A204.1 (cell line): ENCODE data around the gene UBE2L3.
"Not testable (repeated sequence)": the region's sequence is repeated elsewhere in the genome, so short reads cannot be mapped to it uniquely, and the experiment has no call there.

ENCODE experiments used
- FAIRE-seq: peaks from 2 replicates; lab custom pipeline; 2012; peaks lifted over from hg19 to GRCh38; lab: Jason Lieb, UNC

UBE2L3 gene

DNA sequence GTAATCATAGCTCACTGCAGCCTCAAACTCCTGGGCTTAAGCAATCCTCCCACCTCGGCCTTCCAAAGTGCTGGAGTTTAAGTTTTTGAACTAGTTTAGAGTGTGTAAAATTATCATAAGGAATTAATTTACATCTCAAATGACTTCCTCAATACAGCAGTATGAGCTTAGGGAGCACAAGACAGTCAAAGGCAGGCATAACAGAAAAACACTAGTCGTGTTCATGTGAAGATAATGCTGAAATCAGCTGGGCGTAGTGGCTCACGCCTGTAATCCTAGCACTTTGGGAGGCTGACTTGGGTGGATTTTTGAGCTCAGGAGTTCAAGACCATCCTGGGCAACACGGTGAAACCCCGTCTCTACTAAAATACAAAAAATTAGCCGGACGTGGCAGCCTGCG lies 36.5 kb downstream of the UBE2L3 start:
- FAIRE-seq = no peak

DNA sequence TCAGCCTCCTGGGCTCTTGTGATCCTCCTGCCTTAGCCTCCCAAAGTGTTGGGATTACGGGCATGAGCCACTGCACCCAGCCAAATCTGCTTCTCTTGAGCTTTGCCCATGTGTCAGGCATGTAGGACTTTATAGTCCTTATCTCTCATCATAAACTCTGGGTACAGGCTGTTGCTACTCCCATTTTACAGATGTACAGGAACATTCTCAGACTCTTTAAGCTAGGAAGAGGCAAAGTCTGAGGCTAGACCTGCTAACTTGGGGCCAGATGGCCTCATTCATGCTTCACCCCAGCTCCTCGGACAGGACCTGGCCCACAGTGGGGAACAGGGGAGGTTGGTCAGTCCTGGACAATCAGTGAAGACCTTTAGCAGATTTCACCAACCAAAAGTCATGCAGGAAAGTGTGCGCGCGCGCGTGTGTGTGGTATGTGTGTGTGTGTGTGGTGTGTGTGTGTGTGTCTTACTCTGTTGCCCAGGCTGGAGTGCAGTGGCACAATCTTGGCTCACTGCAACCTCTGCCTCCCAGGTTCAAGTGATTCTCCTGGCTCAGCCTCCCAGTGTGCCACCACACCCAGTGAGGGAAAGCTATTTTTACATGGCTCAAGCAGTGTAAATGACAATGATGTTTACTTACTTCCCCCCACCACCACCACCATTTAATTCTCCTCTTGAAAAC lies 38.5 kb downstream of the UBE2L3 start:
- no peak for FAIRE-seq

DNA sequence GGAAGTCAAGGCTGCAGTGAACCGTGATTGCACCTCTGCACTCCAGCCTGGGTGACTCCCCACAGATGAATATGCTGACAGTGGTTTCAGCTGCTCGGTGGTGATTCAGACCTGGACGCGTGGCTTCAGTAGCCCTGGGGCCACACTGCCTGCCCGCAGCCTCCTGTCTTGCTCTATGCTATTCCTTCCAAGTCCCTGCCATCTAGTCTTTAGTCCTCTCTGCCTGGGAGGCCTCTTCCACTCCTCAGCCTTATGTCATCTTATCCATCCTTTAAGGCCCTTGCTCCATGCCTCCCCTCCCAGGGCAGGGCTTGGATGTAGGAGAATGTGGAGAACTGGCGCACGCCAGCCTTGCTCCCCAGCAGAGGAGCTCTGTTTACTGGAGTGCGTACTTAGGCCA lies 39.3 kb downstream of the UBE2L3 start:
- FAIRE-seq = no peak

DNA sequence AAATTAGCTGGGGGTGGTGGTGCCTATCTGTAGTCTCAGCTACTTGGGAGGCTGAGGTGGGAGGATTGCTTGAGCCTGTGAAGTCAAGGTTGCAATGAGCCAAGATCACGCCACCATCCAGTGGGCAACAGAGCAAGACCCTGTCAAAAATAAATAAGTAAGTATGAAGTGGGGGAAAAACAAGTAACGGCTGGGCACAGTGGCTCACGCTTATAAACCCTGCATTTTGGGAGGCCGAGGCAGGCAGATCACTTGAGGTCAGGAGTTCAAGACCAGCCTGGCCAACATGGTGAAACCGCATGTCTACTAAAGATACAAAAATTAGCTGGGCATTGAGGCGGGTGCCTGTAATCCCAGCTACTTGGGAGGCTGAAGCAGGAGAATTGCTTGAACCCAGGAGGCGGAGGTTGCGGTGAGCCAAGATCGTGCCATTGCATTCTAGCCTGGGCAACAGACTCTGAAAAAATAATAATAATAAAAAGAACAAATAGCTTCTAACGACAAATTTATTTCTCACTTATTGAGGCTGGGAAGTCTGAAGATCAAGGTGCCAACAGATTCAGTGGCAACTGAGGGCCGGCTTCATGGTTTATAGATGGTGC lies 42.1 kb downstream of the UBE2L3 start:
- not testable (repeated sequence) for FAIRE-seq

DNA sequence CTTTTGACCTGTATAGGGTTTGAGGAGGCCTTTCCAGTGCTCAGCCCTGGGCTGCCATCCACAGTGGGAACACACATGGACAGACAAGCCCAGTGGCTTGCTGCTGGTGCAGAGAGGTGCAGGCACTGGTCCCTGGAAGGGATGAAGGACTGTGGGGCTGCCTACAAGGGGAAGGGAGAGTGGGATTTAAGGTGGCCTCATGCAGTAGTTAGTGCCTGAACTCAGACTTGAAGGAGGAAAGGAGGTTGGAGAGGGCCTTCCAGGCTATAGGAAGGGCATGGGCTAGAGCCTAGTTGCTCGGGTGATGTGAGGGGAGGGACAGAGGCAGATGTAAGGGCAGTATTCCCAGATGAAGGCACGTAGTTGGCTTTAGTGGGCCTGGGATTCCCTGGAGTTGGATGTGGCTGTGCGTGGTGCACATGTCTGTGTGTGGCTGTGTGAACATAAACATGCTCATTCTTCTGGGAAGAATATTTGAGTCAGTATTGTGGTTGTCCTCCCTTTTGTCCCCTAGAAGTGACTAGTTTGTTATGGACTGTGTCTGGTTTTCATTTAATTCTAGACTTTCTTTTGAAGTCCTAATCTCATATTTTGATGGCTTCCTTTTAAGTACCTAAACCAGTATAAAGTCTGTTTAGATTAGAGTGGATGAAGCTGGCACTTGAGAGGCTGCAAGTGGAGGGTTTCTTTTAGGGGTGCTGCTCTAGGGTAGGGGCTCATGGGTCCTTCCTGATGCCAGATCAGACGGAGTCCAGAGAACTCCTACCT lies 43.9 kb downstream of the UBE2L3 start:
- no peak for FAIRE-seq

DNA sequence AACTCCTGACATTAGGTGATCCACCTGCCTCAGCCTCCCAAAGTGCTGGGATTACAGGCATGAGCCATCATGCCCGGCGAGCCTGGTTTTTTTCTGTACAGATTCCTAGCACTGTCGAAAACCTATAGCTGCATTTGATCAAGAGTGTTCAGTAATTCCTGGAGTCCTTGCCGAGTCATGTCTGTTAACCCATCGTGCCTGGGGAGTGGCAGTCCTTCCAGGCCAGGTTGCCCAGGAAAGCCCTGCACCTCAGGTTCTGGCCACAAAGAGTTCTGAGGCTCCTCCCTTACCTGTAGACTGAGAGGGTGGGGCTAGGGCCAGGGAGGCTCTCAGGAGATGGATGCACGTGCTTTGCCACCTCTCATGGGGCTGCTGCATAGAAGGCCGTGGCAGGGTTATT lies 45.3 kb downstream of the UBE2L3 start:
- FAIRE-seq = no peak

DNA sequence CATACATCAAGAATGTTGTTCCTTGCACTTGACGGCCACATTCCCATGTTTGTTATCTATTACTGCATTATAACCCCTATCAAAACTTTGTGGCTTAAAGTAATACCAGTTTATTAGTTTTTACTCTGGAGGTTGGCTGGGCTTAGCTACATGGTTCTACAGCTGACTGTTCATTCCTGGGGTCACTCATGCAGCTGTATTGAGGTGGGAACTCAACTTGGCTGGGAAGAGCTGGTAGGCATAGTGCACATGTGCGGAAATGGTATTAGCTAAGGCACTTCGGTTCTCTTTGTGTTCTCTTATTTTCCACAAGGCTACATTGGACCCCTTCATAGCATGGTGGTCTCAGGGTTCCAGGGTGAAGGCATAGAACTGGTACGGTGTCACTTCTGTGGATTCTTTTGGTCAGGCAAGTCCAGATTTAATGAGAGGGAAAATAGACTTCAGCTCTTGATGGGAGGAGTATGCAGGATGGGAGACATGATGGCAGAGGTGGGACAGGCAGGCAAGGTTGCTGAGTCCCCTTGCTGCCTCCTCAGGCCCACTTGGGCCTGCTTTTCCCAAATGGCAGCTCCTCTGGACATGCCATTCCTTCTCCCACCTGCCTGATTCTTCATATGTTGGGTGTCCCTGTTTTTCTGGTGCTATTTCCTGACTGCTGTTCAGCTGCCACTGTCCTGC lies 46.2 kb downstream of the UBE2L3 start:
- FAIRE-seq = no peak

DNA sequence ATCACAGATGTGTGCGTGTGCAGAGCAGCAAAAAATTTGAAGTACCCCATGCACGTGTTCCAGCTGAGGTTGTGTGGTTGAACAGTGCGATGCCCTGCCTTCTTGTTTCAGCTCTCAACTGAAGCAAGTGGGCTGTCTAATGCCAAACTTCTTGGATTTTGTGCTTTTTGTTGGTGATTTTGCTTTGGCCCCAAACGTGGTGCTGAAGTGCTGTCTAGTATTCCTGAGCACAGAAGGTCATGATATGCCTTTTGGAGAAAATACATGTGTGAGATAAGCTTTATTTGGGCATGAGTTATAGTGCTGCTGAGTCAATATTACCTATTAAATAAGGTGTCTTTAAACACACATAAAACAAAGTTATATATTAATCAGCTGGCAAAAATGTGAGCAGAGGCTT lies 48.2 kb downstream of the UBE2L3 start:
- no peak for FAIRE-seq

DNA sequence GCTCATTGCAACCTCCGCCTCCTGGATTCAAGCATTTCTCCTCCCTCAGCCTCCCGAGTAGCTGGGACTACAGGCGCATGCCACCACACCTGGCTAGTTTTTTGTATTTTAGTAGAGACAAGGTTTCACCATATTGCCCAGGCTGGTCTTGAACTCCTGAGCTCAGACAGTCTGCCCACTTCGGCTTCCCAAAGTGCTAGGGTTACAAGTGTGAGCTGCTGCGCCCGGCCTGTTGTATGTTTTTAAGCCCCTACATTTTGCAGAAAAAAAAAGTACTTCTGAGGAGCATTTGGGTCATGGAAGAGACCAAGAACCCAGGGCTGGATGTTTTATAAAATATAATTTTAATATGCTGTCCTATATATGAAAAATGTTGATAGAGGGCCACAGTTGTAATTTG lies 49.8 kb downstream of the UBE2L3 start:
- FAIRE-seq = not testable (repeated sequence)

DNA sequence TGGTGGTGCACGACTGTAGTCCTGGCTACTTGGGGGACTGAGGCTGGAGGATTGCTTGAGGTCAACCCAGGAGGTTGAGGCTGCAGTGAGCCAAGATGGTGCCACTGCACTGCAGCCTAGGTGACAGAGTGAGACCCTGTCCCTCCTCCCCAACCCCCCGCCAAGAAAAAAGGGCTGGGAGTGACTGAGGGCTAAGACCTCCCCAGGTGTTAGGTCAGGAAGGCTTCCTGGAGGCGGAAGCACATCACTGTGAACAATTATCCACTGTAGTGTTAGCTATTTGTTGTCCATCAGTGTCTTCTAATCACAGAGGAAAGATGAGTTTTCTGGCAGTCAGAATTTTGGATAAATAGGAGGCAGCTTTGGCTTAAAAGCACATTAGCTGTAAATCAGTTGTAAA lies 53.5 kb downstream of the UBE2L3 start:
- no peak for FAIRE-seq

DNA sequence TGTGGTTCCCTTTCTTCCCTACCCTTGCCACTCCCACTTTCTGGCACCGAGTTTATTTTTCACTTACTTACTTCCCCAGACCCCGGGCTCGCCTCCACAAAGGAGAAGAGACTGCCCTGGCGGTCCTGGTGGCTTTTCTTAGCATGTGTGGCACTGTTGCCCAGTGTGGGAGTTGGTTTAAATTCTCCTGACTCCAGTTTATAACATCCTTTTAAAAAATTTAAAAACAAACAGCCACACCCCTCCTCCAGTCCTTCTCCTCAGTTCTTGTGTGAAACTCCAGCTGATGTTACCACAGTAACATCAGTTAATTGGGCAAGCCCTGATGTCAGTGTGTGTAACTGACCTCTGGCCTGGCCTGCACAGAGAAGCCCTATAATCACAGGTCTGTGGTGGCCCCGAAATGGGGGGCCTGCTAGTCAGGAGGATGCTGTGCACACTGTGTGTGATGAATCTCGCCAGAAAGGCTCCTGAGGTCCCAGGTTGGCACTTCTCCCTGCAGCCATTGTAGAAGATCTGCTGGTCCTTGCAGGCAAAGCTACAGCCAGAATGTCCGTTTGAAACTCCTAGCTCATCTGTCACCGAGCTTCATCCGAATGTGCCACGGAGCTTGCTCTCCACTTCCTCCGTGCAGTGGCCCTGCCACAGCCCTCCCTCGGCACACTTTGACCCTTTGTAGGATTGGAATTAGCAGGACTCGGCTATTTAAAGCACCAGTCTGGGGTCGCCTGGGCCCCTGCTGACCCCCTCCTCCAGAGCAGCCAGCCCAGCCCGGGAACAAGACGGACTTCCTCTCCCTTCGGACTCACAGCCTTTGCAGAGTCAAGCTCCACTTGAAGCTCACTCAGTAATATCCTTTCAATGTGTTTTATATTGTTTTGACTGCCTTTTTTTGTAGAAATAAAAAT lies 54.8 kb downstream of the UBE2L3 start:
- no peak for FAIRE-seq

DNA sequence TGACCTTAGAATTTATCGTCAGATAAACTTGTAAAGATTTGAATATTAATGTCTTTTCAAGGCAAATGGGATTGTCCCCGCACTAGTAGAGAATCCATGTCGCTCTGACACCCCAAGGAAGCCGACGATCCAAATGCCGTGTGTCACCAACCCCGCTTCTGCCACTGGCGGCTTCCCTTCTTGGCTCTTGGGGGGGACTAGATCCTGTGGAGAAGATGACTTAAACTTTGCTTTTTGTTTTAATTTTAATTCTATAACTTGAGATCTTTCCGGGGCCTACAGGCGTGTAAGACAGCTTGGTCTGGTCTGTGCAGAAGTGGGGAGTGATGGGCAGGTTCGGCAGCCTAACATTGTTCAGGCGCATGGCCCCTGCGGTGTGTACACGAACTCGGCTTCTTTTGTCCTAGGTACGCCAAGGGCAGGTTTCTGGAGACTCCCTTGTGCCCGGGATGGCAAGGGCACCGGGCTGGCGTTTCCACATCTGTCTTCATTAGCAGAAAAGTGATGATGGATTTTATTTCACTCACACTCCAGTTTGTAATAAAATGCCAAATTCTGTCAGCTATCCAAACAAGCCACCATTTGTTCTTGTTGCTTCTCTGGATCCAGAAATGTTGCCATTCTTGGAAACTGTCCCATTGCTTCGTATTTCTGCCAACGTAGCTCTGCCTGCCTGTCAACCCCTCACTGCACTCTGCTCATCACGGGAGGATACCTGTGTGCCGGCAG lies 55.6 kb downstream of the UBE2L3 start:
- no peak for FAIRE-seq

DNA sequence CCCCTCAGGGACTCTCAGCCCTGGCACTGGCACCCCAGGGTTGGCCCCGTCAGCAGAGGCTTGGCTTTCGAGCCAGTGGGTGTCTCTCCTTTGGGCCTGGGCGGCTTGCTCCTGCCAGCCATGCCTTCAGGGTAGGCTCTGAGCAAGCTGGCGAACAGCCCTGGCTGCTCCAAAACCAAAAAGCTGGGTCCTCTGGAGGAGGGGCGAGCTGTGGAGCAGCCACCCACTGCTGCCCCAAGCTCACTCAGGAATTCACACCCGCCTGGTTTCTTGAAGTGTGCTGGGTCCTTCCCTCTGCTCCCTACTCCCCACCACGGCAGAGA lies 56.1 kb downstream of the UBE2L3 start:
- FAIRE-seq = no peak

DNA sequence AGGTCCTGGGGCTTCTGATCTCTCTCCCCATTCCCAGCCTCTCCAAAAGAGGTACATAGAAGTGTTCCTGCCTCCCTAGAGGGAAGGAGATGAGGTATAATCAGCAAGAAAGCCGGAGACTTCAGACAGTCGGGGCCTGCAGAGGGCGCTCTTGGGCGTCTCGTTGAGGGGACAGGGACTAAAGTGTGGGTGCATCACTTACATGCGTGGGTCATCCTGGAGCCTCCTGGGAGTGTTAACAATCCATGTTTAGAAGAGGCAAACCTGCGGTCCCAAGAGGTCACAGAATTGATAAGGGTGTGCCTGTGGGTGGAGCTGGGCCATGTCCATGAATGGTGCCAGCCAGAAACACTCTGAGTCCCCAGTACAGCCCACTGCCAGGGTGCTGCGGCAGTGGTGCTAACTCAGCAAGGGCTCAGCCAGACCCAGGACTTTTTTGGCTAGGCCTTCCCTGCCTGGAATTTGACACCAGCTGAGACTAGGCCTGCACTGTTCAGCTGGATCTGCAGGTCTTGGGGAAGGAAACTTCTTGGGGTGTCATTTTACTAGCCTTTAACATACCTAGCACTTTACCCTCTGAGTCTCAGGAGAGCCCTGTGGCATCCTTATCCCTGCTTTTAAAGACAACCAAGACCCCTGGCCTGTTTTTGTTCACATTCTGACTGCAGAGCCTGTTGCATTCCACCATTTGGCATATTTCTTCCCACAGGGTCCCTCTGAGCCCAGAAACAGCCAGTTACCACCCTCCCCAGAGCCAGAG lies 56.8 kb downstream of the UBE2L3 start:
- no peak for FAIRE-seq

DNA sequence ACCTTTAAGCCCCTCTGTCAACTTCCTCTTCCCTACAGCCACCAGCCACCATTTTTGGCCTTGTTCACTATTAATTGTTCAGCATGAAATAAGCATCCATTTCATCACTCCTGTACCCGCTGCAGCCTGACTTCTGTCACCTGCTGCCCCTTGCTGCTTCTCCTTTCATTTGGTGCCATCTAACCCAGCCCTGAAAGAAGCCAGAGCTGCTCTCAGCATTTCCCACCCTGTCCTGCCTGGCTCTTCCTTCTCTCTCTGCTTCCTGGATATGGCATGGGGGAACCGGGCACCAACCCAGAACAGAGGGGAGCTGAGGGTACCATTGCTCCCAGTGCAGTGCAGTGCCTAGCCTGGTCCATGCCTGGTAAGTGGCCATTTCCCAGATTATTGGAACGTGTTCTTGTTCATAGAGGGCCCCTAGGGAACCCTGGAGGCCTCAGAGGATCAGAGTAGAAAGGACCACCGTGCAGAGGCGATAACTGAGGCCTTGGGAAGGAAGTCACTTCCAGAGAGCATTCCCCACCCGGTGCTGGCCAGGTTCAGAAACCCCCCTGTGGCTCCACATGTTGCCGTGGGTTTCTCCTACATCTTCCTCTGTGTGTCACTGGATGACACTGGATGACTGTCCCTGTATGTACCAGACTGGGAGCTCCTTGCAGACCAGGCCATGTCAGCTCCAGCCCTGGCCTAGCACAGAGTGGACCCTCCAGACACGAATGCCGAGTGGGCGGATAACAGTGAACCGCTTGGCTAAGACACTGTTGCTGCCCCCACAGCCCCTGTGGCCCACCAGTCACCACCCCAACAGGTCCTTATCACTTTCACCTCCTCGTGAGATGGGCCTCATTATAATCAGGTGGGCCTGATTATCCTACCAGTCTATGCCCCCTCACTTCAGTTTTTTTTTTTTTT lies 57.6 kb downstream of the UBE2L3 start:
- no peak for FAIRE-seq

DNA sequence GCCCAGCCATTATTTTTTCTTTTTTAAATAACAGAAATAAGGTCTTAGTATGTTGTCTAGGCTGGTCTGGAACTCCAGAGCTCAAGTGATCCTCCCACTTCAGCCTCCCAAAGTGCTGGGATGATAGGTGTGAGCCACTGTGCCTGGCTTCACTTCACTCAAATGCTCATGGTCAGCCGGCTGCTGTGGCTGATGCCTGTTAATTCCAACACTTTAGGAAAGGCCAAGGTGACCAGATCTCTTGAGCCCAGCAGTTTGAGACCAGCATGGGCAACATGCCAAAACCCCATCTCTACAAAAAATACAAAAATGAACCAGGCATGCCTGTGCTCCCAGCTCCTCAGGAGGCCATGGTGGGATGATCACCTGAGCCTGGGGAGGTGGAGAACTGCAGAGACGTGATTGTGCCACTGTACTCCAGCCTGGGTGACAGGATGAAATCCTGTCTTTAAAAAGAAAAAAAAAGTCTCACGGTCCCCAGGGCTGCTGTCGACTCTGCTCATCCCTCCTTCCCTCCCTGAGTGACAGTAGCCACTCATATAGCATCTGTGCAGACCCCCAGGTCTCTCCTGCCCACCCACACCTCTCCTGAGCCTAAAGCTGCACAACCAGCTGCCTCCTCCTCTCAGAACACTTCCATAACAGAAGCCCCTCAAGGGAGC lies 58.7 kb downstream of the UBE2L3 start:
- FAIRE-seq = no peak

DNA sequence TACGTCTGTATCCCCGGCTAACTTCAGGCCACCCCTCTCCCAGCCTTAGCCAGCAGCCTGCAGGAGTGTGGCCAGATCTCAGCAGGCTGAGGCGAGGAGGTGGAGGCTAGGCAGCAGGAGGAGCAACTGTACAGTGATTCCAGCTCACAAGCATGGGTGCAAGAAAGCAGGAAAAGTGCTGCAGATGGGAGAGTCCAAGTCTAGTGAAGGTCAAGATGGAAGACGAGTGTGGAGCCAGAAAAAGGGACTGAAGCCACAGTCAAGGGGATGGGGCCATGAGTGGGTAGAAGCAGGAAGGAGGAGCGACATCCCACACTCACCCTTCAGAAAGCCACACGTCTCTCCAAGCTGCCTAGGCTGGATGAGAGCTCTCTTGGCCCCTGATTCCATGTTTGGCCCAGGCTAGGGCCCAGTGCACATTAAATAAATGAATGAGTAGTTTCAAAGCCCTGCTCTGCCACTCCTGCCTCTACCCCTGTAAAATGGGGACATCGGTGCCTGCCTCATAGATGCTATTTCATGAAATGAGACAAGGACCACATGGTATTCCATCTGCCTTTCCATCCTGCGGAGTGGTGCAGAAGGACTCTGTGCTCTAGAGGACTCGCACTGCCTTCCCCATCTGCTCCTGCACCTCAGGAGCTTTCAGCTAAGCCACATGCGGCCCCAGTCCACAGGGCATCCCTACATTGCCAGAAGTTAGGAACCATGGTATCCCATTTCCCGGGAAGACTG lies 59.4 kb downstream of the UBE2L3 start:
- FAIRE-seq = no peak
